Neural cell (in vitro differentiated cells): ENCODE data around the gene KCTD17. TPM values are rescaled to one million over a fixed set of nuclear protein-coding genes. Genes with fewer than 3 reads are reported as not detected.

Experiments used
- H2AFZ ChIP-seq: fragments of 200-600, 300-800 bp; sonication (generic), shearing (Covaris generic); 2 replicates; pipeline ENCODE4 v1.6.0; 2014; ENCODE audit warnings: low read depth, mild to moderate bottlenecking, antibody characterized with exemption, low read length, moderate library complexity
- H3F3A ChIP-seq: fragments of 200-600 bp; shearing (Covaris generic); 2 replicates; pipeline ENCODE4 v1.6.1; 2016; ENCODE audit warnings: mild to moderate bottlenecking, moderate library complexity, mixed read lengths, antibody characterized with exemption, low read length; ENCODE audit not compliant: insufficient read depth, poor library complexity, severe bottlenecking
- H3K27ac ChIP-seq: fragments of 200-600, 300-800 bp; sonication (generic), shearing (Covaris generic); 2 replicates; pipeline ENCODE4 v1.5.1; 2014; ENCODE audit warnings: mild to moderate bottlenecking, low read length, moderate library complexity
- H3K27me3 ChIP-seq: fragments of 300-800, 200-600 bp; sonication (generic), shearing (Covaris generic); 2 replicates; pipeline ENCODE4 v1.6.0; 2014; ENCODE audit warnings: mild to moderate bottlenecking, low read depth, low read length, moderate library complexity; ENCODE audit not compliant: insufficient read depth
- H3K36me3 ChIP-seq: fragments of 300-800, 200-600 bp; sonication (generic), shearing (Covaris generic); 2 replicates; pipeline ENCODE4 v1.5.1; 2014; ENCODE audit warnings: mild to moderate bottlenecking, antibody characterized with exemption, low read length, moderate library complexity; ENCODE audit not compliant: insufficient read depth
- H3K4me2 ChIP-seq: fragments of 300-800, 200-600 bp; sonication (generic), shearing (Covaris generic); 2 replicates; pipeline ENCODE4 v1.6.0; 2014; ENCODE audit warnings: mild to moderate bottlenecking, low read length
- H3K4me3 ChIP-seq: fragments of 300-800, 200-600 bp; sonication (generic), shearing (Covaris generic); 2 replicates; pipeline ENCODE4 v1.5.1; 2014; ENCODE audit warnings: mild to moderate bottlenecking, low read length, moderate library complexity
- H3K79me2 ChIP-seq: fragments of 200-600 bp; shearing (Covaris generic); replicated peaks from 2 replicates; pipeline ENCODE4 v1.6.0; 2014; ENCODE audit warnings: mild to moderate bottlenecking, low read length, moderate library complexity; ENCODE audit not compliant: insufficient read depth
- H3K9ac ChIP-seq: fragments of 300-800, 200-600 bp; sonication (generic), shearing (Covaris generic); 2 replicates; pipeline ENCODE4 v1.6.1; 2016; ENCODE audit warnings: mild to moderate bottlenecking, low read length, mixed read lengths
- H3K9me2 ChIP-seq: fragments of 200-600 bp; shearing (Covaris generic); 2 replicates; pipeline ENCODE4 v1.6.1; 2016; ENCODE audit warnings: mild to moderate bottlenecking, low read length, mixed read lengths; ENCODE audit not compliant: insufficient read depth
- H3K9me3 ChIP-seq: fragments of 200-600, 300-800 bp; sonication (generic), shearing (Covaris generic); 2 replicates; pipeline ENCODE4 v1.6.1; 2016; ENCODE audit warnings: mild to moderate bottlenecking, mixed run types, low read length, moderate library complexity, mixed read lengths
- H4K20me1 ChIP-seq: fragments of 200-600 bp; shearing (Covaris generic); 2 replicates; pipeline ENCODE4 v1.6.1; 2016; ENCODE audit warnings: mild to moderate bottlenecking, mixed run types; ENCODE audit not compliant: insufficient read depth
- CTCF ChIP-seq: fragments of 450-650 bp; IDR thresholded peaks from 2 replicates; pipeline ENCODE4 v1.5.1; 2014; ENCODE audit warnings: antibody characterized with exemption, mild to moderate bottlenecking, moderate library complexity; ENCODE audit not compliant: poor library complexity, severe bottlenecking
- EP300 ChIP-seq: fragments of 450-650 bp; conservative IDR thresholded peaks from 2 replicates; pipeline ENCODE4 v1.6.1; 2014; ENCODE audit warnings: antibody characterized with exemption, mild to moderate bottlenecking, moderate library complexity; ENCODE audit not compliant: poor library complexity, severe bottlenecking
- EZH2 ChIP-seq: fragments of 200-600, 300-800 bp; shearing (Covaris generic), sonication (generic); IDR thresholded peaks from 2 replicates; pipeline ENCODE4 v1.6.1; 2014; ENCODE audit warnings: antibody characterized with exemption, low read length, borderline replicate concordance, mild to moderate bottlenecking; ENCODE audit not compliant: insufficient read depth, poor library complexity, severe bottlenecking
- MXI1 ChIP-seq: fragments of 450-650 bp; conservative IDR thresholded peaks from 2 replicates; pipeline ENCODE4 v1.6.1; 2014; ENCODE audit warnings: antibody characterized with exemption, mild to moderate bottlenecking; ENCODE audit not compliant: poor library complexity, severe bottlenecking
- POLR2AphosphoS5 ChIP-seq: IDR thresholded peaks from 2 replicates; pipeline ENCODE4 v1.6.1; 2012
- RAD21 ChIP-seq: fragments of 450-650 bp; conservative IDR thresholded peaks from 2 replicates; pipeline ENCODE4 v1.6.1; 2014; ENCODE audit warnings: antibody characterized with exemption, mild to moderate bottlenecking, moderate library complexity
- REST ChIP-seq: IDR thresholded peaks from 2 replicates; pipeline ENCODE4 v1.6.1; 2012; ENCODE audit warnings: borderline replicate concordance
- SMC3 ChIP-seq: fragments of 450-650 bp; conservative IDR thresholded peaks from 2 replicates; pipeline ENCODE4 v1.6.1; 2014; ENCODE audit warnings: antibody characterized with exemption, mild to moderate bottlenecking, moderate library complexity; ENCODE audit not compliant: poor library complexity
- TAF1 ChIP-seq: IDR thresholded peaks from 2 replicates; pipeline ENCODE4 v1.6.1; 2012; ENCODE audit warnings: low read depth
- polyA plus RNA-seq: library from polyadenylated mRNA; depleted of rRNA; stranded (reverse); fragments of >200 nt; gene quantifications from 2 replicates; pipeline ENCODE4 v1.2.3, GENCODE V29; 2014

KCTD17 gene
- polyA plus RNA-seq, 1 donor from 2014 or later: 96.3 TPM

- Histone ChIP-seq H3F3A (no peaks in the 10 kb centered on the region), H3K27me3 (no peaks in the 10 kb centered on the region), H3K27ac (no peak overlapping the region), H3K36me3 (no peaks in the 10 kb centered on the region), H2AFZ (no peak overlapping the region), H3K4me2 (no peak overlapping the region), H3K9me2 (no peaks in the 10 kb centered on the region), H3K79me2 (no peaks in the 10 kb centered on the region), H3K4me3 (no peak overlapping the region), H4K20me1 (no peaks in the 10 kb centered on the region), H3K9me3 (no peaks in the 10 kb centered on the region), H3K9ac (no peak overlapping the region)
- TF ChIP-seq REST (no peak), POLR2AphosphoS5 (no peak), MXI1 (no peak), CTCF (no peak), EP300 (no peak), EZH2 (no peak), TAF1 (no peak), SMC3 (no peak), RAD21 (no peak)
Measured at GRCh38 chr22:37090920-37091695, 39.6 kb downstream of the KCTD17 start.

- Histone ChIP-seq H3K4me2 (no peak overlapping the region), H3K27ac (no peak overlapping the region), H3K27me3 (no peaks in the 10 kb centered on the region), H3F3A (no peaks in the 10 kb centered on the region), H4K20me1 (no peaks in the 10 kb centered on the region), H2AFZ (no peak overlapping the region), H3K4me3 (no peak overlapping the region), H3K9ac (no peak overlapping the region), H3K79me2 (no peaks in the 10 kb centered on the region), H3K9me3 (no peaks in the 10 kb centered on the region), H3K9me2 (no peaks in the 10 kb centered on the region), H3K36me3 (no peaks in the 10 kb centered on the region)
- TF ChIP-seq RAD21 (no peak), SMC3 (no peak), EZH2 (no peak), TAF1 (no peak), MXI1 (no peak), POLR2AphosphoS5 (no peak), EP300 (no peak), CTCF (no peak), REST (no peak)
Measured at GRCh38 chr22:37091994-37092393, 40.5 kb downstream of the KCTD17 start.
